Measurements from ENCODE around the gene NCK2.
"Not testable (repeated sequence)": the region's sequence is repeated elsewhere in the genome, so short reads cannot be mapped to it uniquely, and the experiment has no call there.

The NCK2 gene

DNA sequence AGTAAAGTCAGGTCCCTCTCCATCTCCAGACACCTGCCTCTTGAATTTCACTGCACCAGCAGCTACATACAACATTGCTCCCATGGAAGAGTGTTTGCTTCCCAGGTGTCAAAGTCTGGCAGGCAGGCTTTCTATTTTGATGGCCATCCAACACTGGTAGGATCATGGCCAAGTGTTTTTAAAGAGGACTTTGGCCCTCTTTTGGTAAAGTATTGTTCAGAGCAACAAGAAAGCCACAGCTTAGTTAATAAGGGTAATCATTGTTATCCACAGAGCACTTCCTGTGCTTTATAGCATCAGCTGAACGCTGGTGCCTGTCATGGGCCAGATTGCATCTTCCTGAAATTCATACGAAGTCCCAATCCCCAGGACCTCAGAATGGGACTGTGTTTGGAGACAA is 133.2 kb downstream of the NCK2 start:
- DNase-seq: no peak

GRCh38 chr2:105879106-105879802 is 134.5 kb downstream of the NCK2 start:
- no peak for DNase-seq

DNA sequence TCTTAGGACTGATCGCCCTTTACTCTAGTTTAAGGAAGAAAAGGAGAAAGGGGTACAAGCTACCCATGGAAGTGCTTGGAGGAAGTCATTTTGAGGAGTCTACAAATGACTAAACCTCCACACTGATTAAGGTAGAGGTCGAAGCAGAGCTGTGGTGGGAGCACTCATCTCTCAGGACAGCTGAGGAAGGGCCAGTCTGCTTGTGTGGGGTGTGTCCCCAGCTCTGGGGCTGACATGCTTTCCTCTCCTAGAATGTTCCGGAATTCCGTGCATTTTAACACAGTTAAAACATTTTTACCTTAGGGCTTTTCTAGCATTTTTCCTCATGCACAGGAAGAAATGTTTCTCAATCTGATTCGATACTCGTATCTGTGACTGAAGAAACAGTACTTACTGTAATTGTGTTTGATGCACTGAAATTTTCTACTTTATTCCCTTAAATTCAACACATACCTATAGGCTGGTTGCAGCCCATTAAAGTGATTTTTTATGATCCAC is 135.1 kb downstream of the NCK2 start:
- DNase-seq: no peak

DNA sequence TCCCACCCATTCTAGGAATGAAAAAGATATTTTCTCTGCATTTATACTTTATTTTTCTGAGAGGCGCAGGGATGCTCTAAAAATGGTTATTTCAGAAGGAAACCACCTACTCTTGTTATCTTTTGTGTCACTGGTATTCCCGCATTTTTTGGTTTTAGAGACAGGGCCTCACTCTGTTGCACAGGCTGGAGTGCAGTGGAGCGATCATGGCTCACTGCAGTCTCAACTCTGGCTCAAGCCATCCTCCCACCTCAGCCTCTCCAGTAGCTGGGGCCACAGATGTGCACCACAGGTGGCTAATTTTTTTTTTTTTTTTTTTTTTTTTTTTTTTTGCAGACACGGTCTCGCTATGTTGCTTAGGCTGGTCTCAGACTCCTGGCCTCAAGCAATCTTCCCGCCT is 135.9 kb downstream of the NCK2 start:
- no peak for DNase-seq

- no peak for DNase-seq
Observed at GRCh38 chr2:105881286-105882136, 136.8 kb downstream of the NCK2 start.

DNA sequence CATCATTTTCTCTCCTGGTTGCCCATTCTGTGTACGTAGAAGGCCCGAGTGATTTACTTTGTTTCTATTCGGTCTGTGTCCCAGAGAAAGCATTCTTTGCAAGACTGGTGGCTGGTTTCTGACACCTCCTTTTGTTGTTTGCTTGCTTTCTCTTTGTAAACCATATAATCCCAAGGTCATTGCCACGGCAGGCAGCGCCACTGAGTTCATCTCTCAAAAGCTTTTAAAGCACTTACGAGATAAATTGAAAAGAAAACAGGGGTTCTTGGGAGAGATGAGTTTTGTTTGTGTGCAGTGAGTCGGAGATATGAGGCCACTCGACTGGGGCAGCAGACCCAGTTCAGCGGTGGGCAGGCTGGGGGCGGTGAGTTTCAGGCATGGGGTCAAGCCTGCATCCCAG is 137.6 kb downstream of the NCK2 start:
- no peak for DNase-seq

DNA sequence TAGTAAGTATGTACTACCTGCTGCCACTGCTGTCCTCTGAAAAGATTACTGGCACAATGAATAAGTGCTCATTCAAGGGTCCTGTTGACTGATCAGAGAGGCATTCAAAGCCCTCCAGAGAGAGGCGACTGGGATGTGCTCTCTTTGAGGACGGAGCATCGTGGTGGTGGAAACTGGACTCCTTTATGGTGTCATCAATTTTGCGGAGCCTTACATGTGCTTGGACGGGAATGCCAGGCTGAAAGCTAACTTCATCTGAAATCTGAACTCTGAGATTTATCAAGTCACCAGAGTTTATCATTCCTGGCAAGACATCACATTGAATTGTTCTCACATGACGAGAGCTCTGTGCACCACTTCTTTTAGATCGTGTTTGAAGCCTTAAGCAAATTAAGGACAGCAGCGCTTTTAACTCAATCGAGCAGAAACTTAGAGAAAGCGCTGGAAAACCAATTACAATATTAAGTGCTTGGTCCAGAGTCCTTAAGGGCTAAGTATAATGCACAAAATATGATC is 138.3 kb downstream of the NCK2 start:
- no peak for DNase-seq

DNA sequence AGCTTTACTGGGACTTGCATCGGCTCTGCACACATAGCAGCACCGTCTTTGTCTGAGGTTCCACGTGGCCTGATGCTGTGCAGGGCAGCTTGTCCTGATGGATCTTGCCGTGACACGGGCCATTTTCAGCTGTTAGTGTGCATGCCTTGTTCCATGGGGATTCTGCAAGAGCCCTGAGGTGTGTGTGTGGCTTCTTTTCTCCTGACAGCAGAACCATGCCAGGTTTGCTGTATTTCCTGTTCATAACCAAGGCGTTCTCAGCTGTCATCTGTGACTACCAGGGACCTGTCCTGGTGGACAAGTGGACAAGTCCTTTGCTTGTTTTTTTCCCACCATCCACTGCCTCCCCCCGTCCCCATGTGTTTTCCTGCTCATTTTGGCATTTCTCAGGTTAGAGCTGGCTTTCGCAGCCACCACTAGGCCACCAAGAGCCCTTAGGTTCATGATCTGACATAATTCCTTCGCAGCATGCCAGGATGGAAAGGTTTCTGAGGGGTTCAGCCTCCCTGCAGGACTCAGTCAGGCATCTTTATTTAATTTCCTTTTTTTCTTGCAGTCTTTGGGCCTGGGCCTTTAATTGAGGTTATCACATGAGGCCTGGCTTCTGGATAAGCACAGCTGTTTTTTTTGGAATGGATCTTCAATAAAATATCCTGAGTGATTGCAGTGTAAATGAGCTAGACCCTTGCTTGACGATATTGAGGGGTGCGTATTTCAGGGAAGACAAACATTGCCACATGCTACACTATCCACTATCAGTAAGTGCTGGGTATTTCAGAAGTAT is 139.4 kb downstream of the NCK2 start:
- DNase-seq: no peak

- DNase-seq: no peak
Observed at GRCh38 chr2:105885456-105885855, 140.7 kb downstream of the NCK2 start.

DNA sequence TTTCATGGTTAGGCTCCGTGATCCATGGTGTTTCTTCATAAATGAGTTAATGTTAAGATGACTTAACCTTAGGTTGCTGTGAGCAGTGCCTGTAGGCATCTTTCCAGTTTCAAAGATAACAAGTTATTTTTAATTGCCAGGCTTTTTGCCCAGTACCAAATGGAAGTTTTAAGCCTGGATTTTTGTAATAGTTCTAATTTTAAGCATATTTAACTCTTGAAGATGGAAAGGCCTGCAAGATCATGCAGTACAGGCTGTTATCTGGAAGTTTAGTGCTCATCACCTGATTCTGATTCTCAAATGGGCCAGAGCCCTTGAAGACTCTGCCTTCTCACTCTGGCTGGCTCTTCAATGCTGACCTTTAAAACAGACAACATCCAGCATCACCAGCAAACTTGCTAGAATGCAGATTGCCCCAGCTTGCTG is 141.3 kb downstream of the NCK2 start:
- no peak for DNase-seq

GRCh38 chr2:105886687-105887086 is 142.0 kb downstream of the NCK2 start:
- DNase-seq: no peak

DNA sequence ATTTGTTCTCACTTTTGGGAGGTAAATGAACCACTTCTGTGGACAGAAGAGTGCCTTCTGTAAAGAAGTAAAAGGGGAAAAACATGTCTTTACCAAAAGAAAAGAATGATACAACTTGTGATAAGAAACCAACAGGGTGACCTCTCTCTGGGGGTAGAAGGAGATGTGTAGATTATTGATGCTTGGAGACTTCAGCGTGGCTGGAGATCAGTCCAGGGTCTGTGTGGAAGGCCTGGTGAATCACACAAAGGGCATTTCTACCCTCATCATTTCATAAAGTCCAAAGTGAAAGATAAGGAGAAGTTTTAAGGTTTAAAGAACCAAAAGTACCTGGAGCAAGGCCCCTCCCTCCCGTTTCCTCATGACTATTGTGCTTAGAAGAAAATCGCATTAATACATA is 142.5 kb downstream of the NCK2 start:
- no peak for DNase-seq

DNA sequence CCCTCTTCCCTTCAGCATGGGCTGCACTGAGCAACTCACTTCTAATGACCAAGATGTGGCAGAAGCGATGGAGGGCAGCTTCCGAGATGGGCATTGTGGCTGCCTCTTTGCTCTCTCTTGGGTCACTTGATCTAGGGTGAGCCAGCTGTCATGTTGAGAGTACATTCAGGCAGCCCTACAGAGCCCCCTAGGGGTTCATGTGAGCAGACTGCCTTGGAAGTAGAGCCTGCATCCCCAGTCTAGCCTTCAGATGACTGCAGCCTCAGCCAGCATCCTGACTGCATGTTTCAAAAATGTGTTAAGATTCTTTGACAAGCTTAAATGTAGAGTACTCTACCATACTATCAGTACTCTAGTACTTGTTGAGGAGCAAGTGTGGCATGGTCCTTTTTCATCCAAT is 143.9 kb downstream of the NCK2 start:
- DNase-seq: no peak

GRCh38 chr2:105889046-105889445 is 144.3 kb downstream of the NCK2 start:
- DNase-seq: no peak

DNA sequence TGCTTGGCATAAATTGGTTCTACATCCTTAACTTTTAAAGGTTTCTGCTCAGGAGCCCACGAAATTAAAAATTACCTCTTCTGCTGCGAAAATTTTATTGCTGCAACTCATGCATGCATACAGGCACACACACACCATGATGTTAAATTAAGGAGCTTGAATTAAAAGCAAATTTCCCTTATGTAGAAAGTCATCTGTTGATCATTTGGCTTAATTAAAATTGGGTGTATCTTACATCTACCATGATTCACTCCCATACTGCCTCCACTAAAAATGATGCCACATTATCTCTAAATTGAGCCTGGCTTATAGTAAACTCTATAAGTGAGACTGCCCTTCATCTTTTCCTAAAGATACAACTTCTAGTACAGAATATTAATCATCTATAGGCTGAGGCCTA is 145.4 kb downstream of the NCK2 start:
- DNase-seq: no peak

GRCh38 chr2:105890856-105891255 is 146.1 kb downstream of the NCK2 start:
- DNase-seq: no peak

- no peak for DNase-seq
Observed at GRCh38 chr2:105893011-105893995, 148.6 kb downstream of the NCK2 start.

DNA sequence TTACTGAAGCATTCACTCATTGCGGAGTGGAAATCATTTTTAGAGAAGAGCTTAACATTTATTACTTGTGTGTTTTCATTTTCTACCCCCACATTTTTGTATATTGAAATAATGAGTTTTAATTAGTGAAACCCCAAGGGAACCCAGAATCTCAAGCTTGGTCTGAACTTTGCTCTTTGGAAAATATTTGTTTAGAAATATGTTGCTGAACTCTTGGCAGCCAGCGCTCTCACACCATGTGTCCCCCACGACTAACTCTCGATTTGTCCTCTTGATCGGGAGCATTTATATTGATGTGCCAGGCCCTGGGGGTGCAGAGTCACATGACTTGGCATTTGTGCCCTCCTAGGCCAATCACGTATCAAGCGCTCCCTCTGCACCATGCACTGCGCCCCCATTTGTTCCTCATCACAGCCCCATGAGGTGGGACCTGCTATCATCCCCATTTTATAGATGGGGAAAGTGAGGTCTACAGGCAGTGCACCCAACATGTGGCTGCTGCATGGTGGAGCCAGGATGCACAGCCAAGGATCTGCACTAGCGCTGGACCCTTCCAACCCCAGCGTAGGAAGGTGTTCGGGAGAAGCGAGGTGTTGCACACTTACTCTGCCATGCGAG is 149.7 kb downstream of the NCK2 start:
- no peak for DNase-seq

DNA sequence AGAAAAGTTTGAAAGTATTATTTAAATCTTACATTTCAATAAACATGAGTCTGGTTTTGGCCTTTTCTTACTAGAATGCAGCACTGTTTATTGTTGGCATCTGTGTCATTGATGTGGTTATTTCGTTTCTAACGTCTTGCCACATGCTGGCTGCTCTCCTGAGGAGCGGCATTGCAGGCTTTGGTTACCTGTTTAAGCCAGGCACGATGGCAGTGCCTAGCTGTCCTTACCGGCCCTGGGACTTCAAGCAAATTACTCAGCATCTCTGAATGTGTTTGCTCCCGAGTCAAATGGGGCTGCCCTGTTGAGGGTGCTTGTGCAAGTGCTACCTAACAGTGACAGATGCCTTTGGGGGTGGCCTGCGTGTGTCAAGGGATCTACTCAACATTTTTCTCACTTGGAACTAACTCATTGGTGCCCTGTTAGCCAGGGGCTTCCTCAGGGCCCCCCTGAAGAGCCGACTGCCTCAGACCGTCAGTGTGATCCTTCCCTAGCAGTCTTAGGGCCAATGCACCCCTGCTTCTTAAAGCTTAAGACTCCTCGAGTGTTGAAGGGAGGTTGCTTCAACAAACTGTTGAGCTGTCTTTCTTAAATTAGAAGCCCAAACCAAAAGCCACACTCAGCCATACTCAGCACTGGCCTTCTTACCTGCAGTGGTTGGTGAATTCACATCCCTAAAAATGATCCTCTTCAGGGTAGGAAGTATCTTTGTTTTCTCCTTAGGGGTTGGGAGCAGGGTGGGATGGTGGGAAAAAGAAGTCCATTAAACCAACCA is 151.5 kb downstream of the NCK2 start:
- no peak for DNase-seq

DNA sequence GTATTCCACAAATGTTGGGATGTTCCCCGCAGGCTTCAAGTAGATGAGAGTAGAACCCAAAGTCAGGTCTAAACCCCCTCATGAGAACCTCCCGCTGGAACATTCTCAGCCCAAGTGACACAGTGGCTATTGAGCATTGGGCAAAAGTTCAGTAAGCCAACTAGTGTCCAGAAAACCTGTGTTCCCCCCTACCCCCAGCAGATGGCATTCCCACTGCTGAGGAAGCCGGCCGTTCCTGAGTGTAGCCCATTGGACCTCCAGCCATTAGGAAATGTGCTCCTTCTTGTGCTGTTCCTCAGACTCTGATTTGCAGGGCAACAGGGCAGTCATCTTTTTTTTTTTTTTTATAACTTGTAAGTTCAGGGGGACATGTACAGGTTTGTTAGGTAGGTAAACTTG is 152.1 kb downstream of the NCK2 start:
- DNase-seq: no peak

- not testable (repeated sequence) for DNase-seq
Observed at GRCh38 chr2:105897694-105898093, 153.0 kb downstream of the NCK2 start.

Measured in T-helper 9 cell (primary cell).